ENCODE measurements around the gene UBXN4.
A peak's percentile ranks its signal among the peaks of the same experiment; 100 is the strongest.
"Not testable (repeated sequence)": the region's sequence is repeated elsewhere in the genome, so short reads cannot be mapped to it uniquely, and the experiment has no call there.

The UBXN4 gene, protein sequence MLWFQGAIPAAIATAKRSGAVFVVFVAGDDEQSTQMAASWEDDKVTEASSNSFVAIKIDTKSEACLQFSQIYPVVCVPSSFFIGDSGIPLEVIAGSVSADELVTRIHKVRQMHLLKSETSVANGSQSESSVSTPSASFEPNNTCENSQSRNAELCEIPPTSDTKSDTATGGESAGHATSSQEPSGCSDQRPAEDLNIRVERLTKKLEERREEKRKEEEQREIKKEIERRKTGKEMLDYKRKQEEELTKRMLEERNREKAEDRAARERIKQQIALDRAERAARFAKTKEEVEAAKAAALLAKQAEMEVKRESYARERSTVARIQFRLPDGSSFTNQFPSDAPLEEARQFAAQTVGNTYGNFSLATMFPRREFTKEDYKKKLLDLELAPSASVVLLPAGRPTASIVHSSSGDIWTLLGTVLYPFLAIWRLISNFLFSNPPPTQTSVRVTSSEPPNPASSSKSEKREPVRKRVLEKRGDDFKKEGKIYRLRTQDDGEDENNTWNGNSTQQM

GRCh38 chr2:135741395-135742324 is at the start of gene UBXN4:
Gene UBXN4, plus strand, starts transcription at chr2:135741855. Its CDS starts 75 bp downstream, at chr2:135741930.
- DNase-seq, result peak; percentile 98

DNA sequence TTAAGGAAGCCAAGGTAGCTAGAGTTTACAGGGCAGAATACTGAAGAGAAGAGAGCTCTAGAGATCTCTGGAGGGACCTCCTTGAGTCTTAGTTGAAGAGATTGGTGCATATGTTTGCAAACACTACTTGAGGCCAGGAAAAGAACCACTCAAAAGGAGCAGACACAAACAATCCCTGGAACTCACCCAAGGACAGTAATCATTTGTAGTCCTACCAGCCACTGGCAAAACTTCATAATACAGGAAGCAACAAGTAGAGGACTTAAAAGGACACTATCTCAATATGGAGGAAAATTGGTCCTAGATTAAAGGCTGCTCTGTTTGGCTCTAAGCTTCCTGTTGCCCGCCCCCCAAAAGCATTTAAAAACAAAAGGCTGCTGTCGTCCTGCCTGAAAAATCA is 46.9 kb upstream of the UBXN4 start:
- no peak for DNase-seq

DNA sequence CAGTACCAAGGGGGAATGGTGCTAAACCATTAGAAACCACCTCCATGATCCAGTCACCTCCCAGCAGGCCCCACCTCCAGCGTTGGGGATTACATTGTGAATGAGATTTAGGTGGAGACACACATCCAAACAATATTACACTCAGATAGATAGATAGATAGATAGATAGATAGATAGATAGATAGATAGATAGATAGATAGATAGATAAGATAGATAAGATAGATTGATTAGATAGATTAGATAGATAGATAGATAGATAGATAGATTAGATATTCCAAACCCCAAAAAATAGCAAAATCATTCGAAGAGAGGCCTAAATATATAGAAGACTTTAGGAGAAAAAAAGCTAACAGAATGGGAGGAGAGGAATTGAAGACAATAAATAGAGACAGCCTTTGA is 42.8 kb upstream of the UBXN4 start:
- DNase-seq, result no peak

DNA sequence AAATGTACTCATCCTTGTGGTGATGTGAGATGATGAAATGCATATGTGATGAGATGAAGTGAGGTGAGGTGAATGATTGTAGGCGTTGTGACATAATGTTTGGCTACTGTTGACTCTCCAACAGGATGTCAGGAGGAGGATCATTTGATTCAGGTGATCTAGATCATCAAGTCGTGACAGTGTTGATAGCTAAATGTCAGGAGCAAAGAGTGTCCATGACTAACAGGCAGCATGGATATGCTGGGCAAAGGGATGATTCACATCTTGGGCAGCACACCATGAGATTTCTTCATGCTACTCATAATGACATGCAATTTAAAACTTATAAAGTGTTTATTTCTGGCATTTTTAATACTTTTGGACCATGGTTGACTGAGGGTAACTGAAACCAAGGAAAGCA is 40.2 kb upstream of the UBXN4 start:
- no peak for DNase-seq

GRCh38 chr2:135703300-135703699 is 38.4 kb upstream of the UBXN4 start:
- DNase-seq, result no peak

DNA sequence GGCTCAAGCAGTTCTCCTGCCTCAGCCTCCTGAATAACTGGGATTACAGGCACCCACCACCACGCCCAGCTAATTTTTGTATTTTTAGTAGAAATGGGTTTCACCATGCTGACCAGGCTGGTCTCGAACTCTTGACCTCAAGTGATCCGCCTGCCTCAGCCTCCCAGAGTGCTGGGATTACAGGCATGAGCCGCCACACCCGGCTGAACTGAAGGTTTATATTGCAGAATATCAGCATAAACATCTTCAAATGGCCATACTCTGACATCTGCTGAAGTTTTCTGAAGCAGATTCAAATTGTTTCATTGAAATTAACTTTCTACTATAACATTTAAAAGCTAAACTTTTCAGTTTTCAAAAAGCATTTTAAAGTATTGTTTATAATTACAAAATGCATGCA is 37.6 kb upstream of the UBXN4 start:
- not testable (repeated sequence) for DNase-seq

GRCh38 chr2:135708159-135708558 is 33.5 kb upstream of the UBXN4 start:
- no peak for DNase-seq

DNA sequence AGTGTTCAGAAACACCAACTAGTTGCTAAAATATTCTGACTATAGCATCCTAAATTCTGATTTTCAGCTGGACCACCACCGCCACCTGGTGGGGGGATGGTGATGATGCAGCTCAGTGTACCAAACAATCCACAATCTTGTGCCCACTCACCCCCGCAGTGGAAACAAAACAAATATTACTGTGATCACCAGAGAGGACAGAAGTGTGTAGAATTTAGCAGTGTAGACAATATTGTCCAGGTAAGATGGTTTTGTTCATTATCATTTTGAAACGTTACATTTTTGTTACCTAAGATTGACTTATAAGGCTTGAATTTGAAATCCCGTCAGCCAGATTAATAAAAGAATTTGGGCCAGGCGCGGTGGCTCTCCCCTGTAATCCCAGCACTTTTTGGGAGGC is 31.7 kb upstream of the UBXN4 start:
- DNase-seq, result no peak

DNA sequence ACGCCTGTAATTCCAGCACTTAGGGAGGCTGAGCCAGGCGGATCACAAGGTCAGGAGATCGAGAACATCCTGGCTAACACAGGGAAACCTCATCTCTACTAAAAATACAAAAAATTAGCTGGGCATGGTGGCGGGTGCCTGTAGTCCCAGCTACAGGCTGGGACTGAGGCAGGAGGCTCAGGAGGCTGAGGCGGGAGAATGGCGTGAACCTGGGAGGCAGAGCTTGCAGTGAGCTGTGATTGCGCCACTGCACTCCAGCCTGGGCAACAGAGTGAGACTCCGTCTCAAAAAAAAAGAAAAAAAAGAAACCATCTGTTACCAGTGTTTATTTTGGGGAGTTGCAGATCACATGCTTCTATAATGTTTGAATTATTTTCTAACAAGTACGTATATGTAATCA is 26.6 kb upstream of the UBXN4 start:
- DNase-seq, result not testable (repeated sequence)

GRCh38 chr2:135728064-135728743 is 13.5 kb upstream of the UBXN4 start:
- DNase-seq, result no peak

- no peak for DNase-seq
Observed at GRCh38 chr2:135732561-135732960, 9.1 kb upstream of the UBXN4 start.

GRCh38 chr2:135733045-135733444 is 8.6 kb upstream of the UBXN4 start:
- DNase-seq, result no peak

DNA sequence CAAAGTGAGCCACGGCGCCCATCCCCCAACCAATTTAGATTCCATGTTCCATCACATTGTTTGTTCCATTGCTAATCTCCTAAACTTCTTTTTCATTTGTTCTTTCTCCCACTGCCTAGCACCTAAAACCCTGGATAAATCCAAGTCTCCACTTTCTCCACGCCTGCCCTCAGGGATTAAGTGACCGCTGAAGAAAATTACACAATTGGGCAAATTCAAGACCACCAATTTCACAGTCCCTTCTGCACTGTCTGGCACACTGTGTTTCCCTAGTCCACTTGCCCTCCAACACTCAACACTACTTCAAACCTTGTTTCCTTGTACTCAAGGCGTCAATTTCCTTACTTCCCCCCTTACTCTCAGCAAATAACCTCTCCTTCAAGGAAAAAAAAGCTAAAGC is 5.1 kb upstream of the UBXN4 start:
- DNase-seq, result no peak

- no peak for DNase-seq
Observed at GRCh38 chr2:135740206-135740605, 1.4 kb upstream of the UBXN4 start.

GRCh38 chr2:135741043-135741394 is 636 bp upstream of the UBXN4 start:
- no peak for DNase-seq

DNA sequence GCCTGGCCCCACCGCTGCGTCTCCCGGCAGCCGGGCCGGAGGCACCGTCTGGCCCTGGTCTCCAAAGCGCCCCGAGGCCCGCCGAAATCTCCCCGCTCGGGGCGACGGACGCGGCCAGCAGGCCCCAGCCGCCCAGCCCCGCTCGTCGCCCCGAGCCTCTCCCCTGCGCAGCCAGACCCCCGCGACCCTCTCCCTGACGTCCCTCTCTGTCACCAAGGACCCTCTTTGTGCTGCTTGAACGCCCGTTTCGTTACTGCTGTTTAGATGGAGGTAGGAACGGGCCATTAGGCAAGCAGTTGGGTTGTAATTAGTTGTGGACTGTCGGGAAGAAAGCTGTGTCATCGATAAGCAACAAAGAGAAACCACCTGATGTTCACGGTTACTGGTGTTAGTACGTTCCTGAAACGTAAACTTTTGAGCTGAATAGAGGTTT is 686 bp downstream of the UBXN4 start:
- DNase-seq, result peak; percentile 9

GRCh38 chr2:135743860-135744259 is 2.2 kb downstream of the UBXN4 start:
- no peak for DNase-seq

GRCh38 chr2:135744760-135745314 is 3.2 kb downstream of the UBXN4 start:
- no peak for DNase-seq

GRCh38 chr2:135745545-135745944 is 3.9 kb downstream of the UBXN4 start:
- DNase-seq, result no peak

DNA sequence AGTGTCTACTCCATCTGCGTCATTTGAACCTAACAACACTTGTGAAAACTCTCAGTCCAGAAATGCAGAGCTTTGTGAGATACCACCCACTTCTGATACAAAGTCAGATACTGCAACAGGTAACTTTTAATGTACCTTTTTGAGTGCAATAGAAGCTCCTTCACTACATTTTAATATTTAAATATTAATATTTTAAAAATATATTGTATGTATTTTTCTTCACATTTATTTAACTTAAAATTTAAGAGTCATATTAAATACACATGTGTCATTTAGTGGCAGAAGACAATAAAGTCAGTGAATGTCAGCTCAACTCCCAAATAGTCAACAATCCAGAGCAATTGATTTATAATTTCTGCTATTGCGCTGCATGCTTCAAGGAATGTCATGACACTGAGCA is 13.9 kb downstream of the UBXN4 start:
- no peak for DNase-seq

DNA sequence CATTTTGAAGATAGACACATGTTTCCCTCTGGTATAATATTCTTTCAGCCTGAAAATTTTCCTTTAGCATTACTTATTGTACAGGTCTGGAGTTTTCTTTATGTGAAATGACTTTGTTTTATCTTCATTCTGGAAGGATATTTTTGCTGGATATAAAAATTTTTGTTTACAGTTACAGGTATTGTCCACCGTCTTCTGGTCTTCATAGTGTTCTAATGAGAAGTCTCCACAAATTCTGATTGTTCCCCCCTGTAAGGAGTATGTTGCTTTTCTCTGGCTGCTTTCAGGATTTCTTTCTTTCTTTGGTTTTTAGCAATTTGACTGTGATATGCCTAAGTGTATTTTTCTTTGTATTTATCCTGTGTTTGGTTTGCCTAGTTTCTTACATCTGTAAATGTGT is 15.0 kb downstream of the UBXN4 start:
- DNase-seq, result no peak

DNA sequence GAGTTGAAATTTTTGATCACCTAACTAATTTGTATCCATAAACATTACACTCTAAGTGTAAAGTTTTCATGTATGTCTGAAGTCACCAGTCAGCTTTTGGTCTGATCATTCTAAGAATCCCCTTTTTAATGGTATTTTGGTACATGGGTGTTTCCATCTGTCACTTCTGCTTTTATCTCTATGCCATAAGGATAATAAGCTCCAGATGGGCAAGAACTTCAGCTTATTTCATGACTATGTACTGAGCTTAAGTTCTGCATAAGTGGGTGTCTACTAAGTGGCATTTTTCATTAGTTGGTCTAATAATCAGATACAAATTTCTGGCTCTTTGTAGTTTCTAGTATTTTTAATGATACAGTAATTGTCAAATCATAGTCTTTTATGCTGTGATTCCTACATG is 20.4 kb downstream of the UBXN4 start:
- DNase-seq, result no peak

GRCh38 chr2:135762530-135762929 is 20.9 kb downstream of the UBXN4 start:
- DNase-seq, result no peak
